Measurements from ENCODE around the gene NAV2. TPM values are rescaled to one million over a fixed set of nuclear protein-coding genes. Genes with fewer than 3 reads are reported as not detected.
A peak's percentile ranks its signal among the peaks of the same experiment; 100 is the strongest.

NAV2 gene
- total and polyA plus RNA-seq, 2 experiments from 2014 or later: 26.0 to 45.0 TPM

DNA sequence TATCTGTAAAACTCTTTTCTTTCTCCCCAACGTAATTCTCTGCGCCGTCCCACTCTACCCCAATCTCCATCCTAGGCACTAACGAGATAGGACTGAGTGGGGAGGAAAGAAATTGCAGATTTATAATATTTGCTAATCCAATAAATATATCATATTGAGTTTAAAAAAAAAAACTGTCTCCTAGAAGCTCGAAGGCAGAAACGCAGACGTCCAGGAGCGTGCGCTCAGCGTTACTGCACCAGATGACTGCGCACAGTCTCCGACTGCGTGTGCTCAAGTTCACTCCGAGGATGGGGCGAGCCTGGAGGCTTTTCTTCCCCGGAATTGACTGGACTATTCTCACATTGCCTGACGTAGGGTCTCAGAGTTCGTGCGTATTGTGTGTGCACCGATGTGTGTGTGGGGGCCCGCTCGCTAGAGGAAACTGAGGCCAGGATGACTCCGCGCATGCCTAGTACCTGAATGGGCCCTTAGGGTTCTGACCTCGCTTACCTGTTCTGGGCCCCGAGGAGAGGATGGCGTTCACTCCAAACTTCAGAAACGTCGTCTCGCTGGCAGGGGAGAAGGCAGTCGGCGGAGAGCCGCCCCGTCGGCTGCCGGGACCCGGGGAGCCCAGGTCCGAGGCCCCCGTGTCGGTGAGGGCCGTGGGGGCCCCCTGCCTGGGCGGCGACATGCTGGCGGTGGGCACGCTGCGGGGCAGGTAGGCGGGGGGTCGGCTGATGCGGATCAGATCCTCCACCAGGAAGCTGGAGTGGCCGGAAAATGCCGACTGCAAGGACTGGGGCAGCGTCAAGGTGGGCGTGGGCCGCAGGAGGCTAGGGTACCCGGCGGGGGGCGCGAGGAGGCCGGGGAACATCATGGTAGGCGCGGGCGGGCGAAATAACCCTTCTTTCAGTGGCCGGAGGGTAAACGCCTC is 447.1 kb downstream of the NAV2 start:
- H3F3A ChIP-seq (replicated peaks; ENCODE audit: low read depth): peaks cover 46% of the 10 kb centered on the region
- H3K79me2 ChIP-seq (replicated peaks; ENCODE audit: insufficient read depth): no peaks in the 10 kb centered on the region
- no peaks in the 10 kb centered on the region for H3K9me2 ChIP-seq (ENCODE audit: insufficient read depth)
- H3K27ac ChIP-seq (ENCODE audit: low read depth): no peak overlapping the region
- DNase-seq (ENCODE audit: low spot score): peak; percentile 70
- peaks cover 72% of the 10 kb centered on the region for H3K4me1 ChIP-seq (ENCODE audit: insufficient read depth)
- no peak overlapping the region for H3K27ac Mint-ChIP-seq
- peaks cover 10% of the 10 kb centered on the region for H4K20me1 ChIP-seq (replicated peaks; ENCODE audit: insufficient read depth)
- H3K36me3 Mint-ChIP-seq (ENCODE audit: low read depth): no peaks in the 10 kb centered on the region; the same call in 2 of the 3 replicates
- H3K27me3 Mint-ChIP-seq (ENCODE audit: insufficient read depth, low read depth, poor library complexity): peaks cover 97% of the 10 kb centered on the region
- TF ChIP-seq, protein P1, sequence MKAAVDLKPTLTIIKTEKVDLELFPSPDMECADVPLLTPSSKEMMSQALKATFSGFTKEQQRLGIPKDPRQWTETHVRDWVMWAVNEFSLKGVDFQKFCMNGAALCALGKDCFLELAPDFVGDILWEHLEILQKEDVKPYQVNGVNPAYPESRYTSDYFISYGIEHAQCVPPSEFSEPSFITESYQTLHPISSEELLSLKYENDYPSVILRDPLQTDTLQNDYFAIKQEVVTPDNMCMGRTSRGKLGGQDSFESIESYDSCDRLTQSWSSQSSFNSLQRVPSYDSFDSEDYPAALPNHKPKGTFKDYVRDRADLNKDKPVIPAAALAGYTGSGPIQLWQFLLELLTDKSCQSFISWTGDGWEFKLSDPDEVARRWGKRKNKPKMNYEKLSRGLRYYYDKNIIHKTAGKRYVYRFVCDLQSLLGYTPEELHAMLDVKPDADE (IDR thresholded peaks at IDR 0.05): no peak
- TF ChIP-seq EZH2phosphoT487 (IDR thresholded peaks at IDR 0.05; ENCODE audit: unreplicated experiment) (peak; percentile 57), EZH2 (IDR thresholded peaks at IDR 0.05; ENCODE audit: low read depth, unreplicated experiment) (peak; percentile 90)
- no peak; the same call in 2 of the 3 replicates for ATAC-seq
- peak overlapping the region; percentile 54 for H3K4me3 Mint-ChIP-seq
- H3K4me2 ChIP-seq: peak overlapping the region; percentile 79
- H3K27me3 ChIP-seq (ENCODE audit: insufficient read depth): peaks cover 100% of the 10 kb centered on the region
- H3K36me3 ChIP-seq (ENCODE audit: insufficient read depth): no peaks in the 10 kb centered on the region; the same call in 1 of the 2 replicates
- peak overlapping the region; percentile 52; the same call in 1 of the 2 replicates for H2AFZ ChIP-seq
- peak overlapping the region; percentile 52 for H3K4me3 ChIP-seq
- H3K9me3 Mint-ChIP-seq: no peaks in the 10 kb centered on the region; the same call in 2 of the 3 replicates
- peaks cover 71% of the 10 kb centered on the region for H3K4me1 Mint-ChIP-seq

DNA sequence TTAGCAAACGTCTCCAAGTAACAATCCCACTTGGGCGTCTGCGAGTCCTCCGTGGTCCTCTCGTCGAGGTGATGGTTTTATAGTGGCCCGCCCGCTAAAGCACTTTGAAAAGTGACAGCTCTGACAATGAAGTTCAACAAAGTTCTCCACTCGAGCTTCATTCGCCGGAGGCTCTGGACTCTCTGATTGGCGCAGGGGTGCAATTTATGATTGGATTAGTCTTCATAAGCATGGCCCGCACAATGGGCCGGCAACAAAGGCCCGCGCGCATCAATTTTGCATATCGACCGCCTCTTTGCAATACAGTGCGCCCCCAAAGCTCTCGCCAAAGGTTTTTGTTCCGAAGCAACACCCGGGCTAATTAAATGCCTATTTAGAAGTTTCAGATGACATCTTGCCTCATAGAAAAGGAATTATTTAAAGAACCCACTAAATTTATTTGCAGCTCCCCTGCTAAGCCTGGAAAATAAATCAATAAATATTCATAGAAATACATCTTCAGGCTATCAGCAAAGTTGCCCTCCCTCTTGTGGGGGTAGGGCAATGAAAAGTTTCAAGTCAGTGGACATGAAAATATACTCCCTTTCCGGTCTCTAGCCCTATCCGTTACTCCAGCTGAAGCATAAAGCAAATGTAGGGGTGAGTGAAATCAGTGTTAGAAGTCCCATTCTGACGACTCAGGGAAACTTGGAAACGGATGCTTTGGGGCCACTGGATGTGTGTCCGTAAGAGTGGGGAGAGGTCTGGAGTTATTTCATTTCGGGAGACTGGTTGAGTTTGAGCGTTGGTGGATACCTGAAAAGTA is 448.0 kb downstream of the NAV2 start, which contains the start of gene DBX1:
DBX1 (minus strand) TSS at position 51 of the 805 bp plus-strand sequence. CDS start 151 bp downstream, outside the sequence.
- H2AFZ ChIP-seq: peak within 1 kb of the TSS; percentile 52; the same call in 1 of the 2 replicates
- H3K27me3 ChIP-seq (ENCODE audit: insufficient read depth): peaks cover 100% of the 10 kb centered on the region
- no peak for ATAC-seq
- H3F3A ChIP-seq (replicated peaks; ENCODE audit: low read depth): peaks cover 43% of the 10 kb centered on the region
- H3K4me2 ChIP-seq: peak within 1 kb of the TSS; percentile 79
- H3K4me3 ChIP-seq: peak within 1 kb of the TSS; percentile 52
- no peak within 1 kb of the TSS for H3K27ac ChIP-seq (ENCODE audit: low read depth)
- peaks cover 72% of the 10 kb centered on the region for H3K4me1 ChIP-seq (ENCODE audit: insufficient read depth)
- H3K9me2 ChIP-seq (ENCODE audit: insufficient read depth): no peaks in the 10 kb centered on the region
- Mint-ChIP-seq H3K4me3 (peak within 1 kb of the TSS; percentile 75), H3K9me3 (no peaks in the 10 kb centered on the region; the same call in 1 of the 3 replicates), H3K27me3 (ENCODE audit: insufficient read depth, low read depth, poor library complexity) (peaks cover 98% of the 10 kb centered on the region), H3K36me3 (ENCODE audit: low read depth) (no peaks in the 10 kb centered on the region; the same call in 2 of the 3 replicates), H3K27ac (no peak within 1 kb of the TSS), H3K4me1 (peaks cover 77% of the 10 kb centered on the region)
- DNase-seq (ENCODE audit: low spot score): peak; percentile 28
- H3K36me3 ChIP-seq (ENCODE audit: insufficient read depth): no peaks in the 10 kb centered on the region; the same call in 1 of the 2 replicates
- H3K79me2 ChIP-seq (replicated peaks; ENCODE audit: insufficient read depth): no peaks in the 10 kb centered on the region
- H4K20me1 ChIP-seq (replicated peaks; ENCODE audit: insufficient read depth): peaks cover 10% of the 10 kb centered on the region
- TF ChIP-seq, protein P2, sequence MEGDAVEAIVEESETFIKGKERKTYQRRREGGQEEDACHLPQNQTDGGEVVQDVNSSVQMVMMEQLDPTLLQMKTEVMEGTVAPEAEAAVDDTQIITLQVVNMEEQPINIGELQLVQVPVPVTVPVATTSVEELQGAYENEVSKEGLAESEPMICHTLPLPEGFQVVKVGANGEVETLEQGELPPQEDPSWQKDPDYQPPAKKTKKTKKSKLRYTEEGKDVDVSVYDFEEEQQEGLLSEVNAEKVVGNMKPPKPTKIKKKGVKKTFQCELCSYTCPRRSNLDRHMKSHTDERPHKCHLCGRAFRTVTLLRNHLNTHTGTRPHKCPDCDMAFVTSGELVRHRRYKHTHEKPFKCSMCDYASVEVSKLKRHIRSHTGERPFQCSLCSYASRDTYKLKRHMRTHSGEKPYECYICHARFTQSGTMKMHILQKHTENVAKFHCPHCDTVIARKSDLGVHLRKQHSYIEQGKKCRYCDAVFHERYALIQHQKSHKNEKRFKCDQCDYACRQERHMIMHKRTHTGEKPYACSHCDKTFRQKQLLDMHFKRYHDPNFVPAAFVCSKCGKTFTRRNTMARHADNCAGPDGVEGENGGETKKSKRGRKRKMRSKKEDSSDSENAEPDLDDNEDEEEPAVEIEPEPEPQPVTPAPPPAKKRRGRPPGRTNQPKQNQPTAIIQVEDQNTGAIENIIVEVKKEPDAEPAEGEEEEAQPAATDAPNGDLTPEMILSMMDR (conservative IDR thresholded peaks at IDR 0.05; ENCODE audit: low read depth in 2 of 2): no peak
- TF ChIP-seq REST (IDR thresholded peaks at IDR 0.05; ENCODE audit: unreplicated experiment) (no peak), POLR2AphosphoS5 (IDR thresholded peaks at IDR 0.05; ENCODE audit: low read depth) (no peak), NANOG (IDR thresholded peaks at IDR 0.05; ENCODE audit: borderline replicate concordance) (no peak), EZH2 (IDR thresholded peaks at IDR 0.05; ENCODE audit: low read depth, unreplicated experiment) (peak; percentile 86), ZNF114 (CRISPR knock-in tag; IDR thresholded peaks at IDR 0.05) (no peak)

All from GM23338 (cell line).